ENCODE data around the gene ROMO1.

DNA sequence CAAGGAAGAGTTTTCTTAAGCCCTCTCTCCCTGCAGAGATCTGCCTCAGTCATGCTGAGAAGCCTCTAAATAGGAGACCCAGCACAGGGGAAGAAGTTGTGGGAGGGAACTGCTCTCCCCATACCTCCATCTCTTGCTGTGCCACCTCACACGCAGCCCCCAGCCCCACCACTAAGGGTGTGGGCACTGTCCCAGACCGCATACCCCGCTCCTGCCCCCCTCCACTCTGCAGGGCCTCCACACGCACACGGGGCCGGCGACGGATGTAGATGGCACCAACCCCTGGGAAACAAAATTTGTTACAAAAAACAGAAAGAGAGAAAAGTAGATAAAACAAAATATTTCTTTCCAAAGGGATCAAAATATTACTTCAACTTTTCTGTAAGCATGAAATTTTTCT lies 24.3 kb upstream of the ROMO1 start:
- TF ChIP-seq ZNF175 (tag by site-specific recombination; IDR thresholded peaks at IDR 0.05) (no peak), YY1 (tag by site-specific recombination; IDR thresholded peaks at IDR 0.05) (no peak)
- TF ChIP-seq, protein P1, sequence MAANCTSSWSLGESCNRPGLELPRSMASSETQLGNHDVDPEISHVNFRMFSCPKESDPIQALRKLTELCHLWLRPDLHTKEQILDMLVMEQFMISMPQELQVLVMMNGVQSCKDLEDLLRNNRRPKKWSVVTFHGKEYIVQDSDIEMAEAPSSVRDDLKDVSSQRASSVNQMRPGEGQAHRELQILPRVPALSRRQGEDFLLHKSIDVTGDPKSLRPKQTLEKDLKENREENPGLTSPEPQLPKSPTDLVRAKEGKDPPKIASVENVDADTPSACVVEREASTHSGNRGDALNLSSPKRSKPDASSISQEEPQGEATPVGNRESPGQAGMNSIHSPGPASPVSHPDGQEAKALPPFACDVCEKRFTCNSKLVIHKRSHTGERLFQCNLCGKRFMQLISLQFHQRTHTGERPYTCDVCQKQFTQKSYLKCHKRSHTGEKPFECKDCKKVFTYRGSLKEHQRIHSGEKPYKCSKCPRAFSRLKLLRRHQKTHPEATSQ (tag by site-specific recombination; IDR thresholded peaks at IDR 0.05), result no peak
